Liver (tissue), 9 donors: Measurements from ENCODE around the gene TMEM233. TPM values are rescaled to one million over a fixed set of nuclear protein-coding genes. Genes with fewer than 3 reads are reported as not detected.
A peak's percentile ranks its signal among the peaks of the same experiment; 100 is the strongest.

Source experiments
- DNase-seq: peaks from one replicate; pipeline ENCODE4 v3.0.0-alpha.2; 2017; ENCODE audit warnings: low spot score
- H3K27ac ChIP-seq, 2 donors: one replicate each; pipeline ENCODE4 v1.7.0; 2013; ENCODE audit warnings: inconsistent platforms in 2 of 2, low read length in 2 of 2, control low read depth in 1 of 2, low read depth in 1 of 2, mild to moderate bottlenecking in 1 of 2
- H3K27me3 ChIP-seq, 4 donors: one replicate each; pipeline versions ENCODE4 v1.6.1 to v1.7.0; 2013; ENCODE audit warnings: low read length in 3 of 4, inconsistent platforms in 1 of 4, mild to moderate bottlenecking in 1 of 4, moderate library complexity in 1 of 4; ENCODE audit not compliant: control insufficient read depth in 4 of 4, insufficient read depth in 4 of 4
- H3K36me3 ChIP-seq, 4 donors: one replicate each; pipeline versions ENCODE4 v1.6.1 to v1.7.0; 2013; ENCODE audit warnings: low read length in 3 of 4, mild to moderate bottlenecking in 3 of 4, low read depth in 1 of 4, moderate library complexity in 1 of 4; ENCODE audit not compliant: control insufficient read depth in 4 of 4, insufficient read depth in 3 of 4
- H3K4me1 ChIP-seq, 4 donors: one replicate each; pipeline versions ENCODE4 v1.6.1 to v1.7.0; 2013; ENCODE audit warnings: low read length in 3 of 4, mild to moderate bottlenecking in 3 of 4, moderate library complexity in 1 of 4; ENCODE audit not compliant: control insufficient read depth in 4 of 4, insufficient read depth in 4 of 4
- H3K4me3 ChIP-seq, 3 donors: one replicate each; pipeline versions ENCODE4 v1.6.1 to v1.7.0; 2013; ENCODE audit warnings: low read length in 3 of 3, control low read depth in 1 of 3, low read depth in 1 of 3, mild to moderate bottlenecking in 1 of 3
- H3K9ac ChIP-seq, 2 donors: one replicate each; pipeline ENCODE4 v1.7.0; 2013; ENCODE audit warnings: low read length in 2 of 2, mild to moderate bottlenecking in 2 of 2, moderate library complexity in 2 of 2, control low read depth in 1 of 2, low read depth in 1 of 2
- H3K9me3 ChIP-seq, 4 donors: one replicate each; pipeline versions ENCODE4 v1.6.1 to v1.7.0; 2013; ENCODE audit warnings: low read length in 3 of 4; ENCODE audit not compliant: control insufficient read depth in 4 of 4
- EGR1 ChIP-seq, 2 donors: IDR thresholded peaks; 2 replicates each; pipeline ENCODE4 v1.6.1; 2016 to 2018; ENCODE audit warnings: antibody characterized with exemption in 2 of 2, low read depth in 2 of 2
- FOXA1 ChIP-seq: IDR thresholded peaks from 2 replicates; pipeline ENCODE4 v1.6.1; 2016; ENCODE audit warnings: antibody characterized with exemption
- GABPA ChIP-seq, 2 donors: IDR thresholded peaks in 1 of 2; conservative IDR thresholded peaks in 1 of 2; 2 replicates each; pipeline ENCODE4 v1.6.1; 2016; ENCODE audit warnings: antibody characterized with exemption in 2 of 2, mild to moderate bottlenecking in 1 of 2, moderate library complexity in 1 of 2
- HNF4A ChIP-seq, 2 donors: conservative IDR thresholded peaks; 2 replicates each; pipeline ENCODE4 v1.6.1; 2016; ENCODE audit warnings: antibody characterized with exemption in 2 of 2, mild to moderate bottlenecking in 2 of 2
- JUND ChIP-seq, 2 donors: IDR thresholded peaks; 2 replicates each; pipeline ENCODE4 v1.6.1; 2016; ENCODE audit warnings: antibody characterized with exemption in 2 of 2
- NR2F2 ChIP-seq: IDR thresholded peaks from 2 replicates; pipeline ENCODE4 v1.6.1; 2016; ENCODE audit warnings: antibody characterized with exemption
- RAD21 ChIP-seq, 2 donors: IDR thresholded peaks; 2 replicates each; pipeline ENCODE4 v1.6.1; 2016; ENCODE audit warnings: antibody characterized with exemption in 2 of 2, mild to moderate bottlenecking in 2 of 2
- RXRA ChIP-seq, 2 donors: IDR thresholded peaks; 2 replicates each; pipeline ENCODE4 v1.6.1; 2017 to 2018; ENCODE audit warnings: antibody characterized with exemption in 2 of 2, mild to moderate bottlenecking in 1 of 2
- SP1 ChIP-seq: IDR thresholded peaks from 2 replicates; pipeline ENCODE4 v1.6.1; 2018; ENCODE audit warnings: antibody characterized with exemption, mild to moderate bottlenecking
- TAF1 ChIP-seq: conservative IDR thresholded peaks from 2 replicates; pipeline ENCODE4 v1.6.1; 2016; ENCODE audit warnings: antibody characterized with exemption, mild to moderate bottlenecking
- YY1 ChIP-seq: IDR thresholded peaks from 2 replicates; pipeline ENCODE4 v1.6.1; 2016; ENCODE audit warnings: antibody characterized with exemption, mild to moderate bottlenecking
- WGBS: extraction: QIAGEN DNeasy Blood & Tissue Kit; methylation state at CpG from one replicate; pipeline ENCODE4 v1.1.7; 2013; 5-methylcytosine and 5-hydroxymethylcytosine counted together
- polyA plus RNA-seq, 2 donors: library from polyadenylated mRNA; stranded (reverse) in 1 of 2; unstranded in 1 of 2; fragments of 200-250 nt in 1 of 2; fragments of >200 nt in 1 of 2; fragmentation: Nextera tagmentation in 1 of 2; extraction: Ambion mirVana in 1 of 2; gene quantifications; one replicate each; pipeline versions ENCODE4 v1.2.1 to v1.2.3, GENCODE V29; 2013 to 2015
- total RNA-seq, 2 donors: library from RNA; depleted of rRNA; stranded (reverse); fragments of >200 nt; gene quantifications; one replicate each; pipeline ENCODE4 v1.2.3, GENCODE V29; 2014
- TF ChIP-seq, protein P1 (sequence below): IDR thresholded peaks from 2 replicates; pipeline ENCODE4 v1.6.1; 2016; ENCODE audit warnings: antibody characterized with exemption
- TF ChIP-seq, protein P2 (sequence below): IDR thresholded peaks from 2 replicates; pipeline ENCODE4 v1.6.1; 2016; ENCODE audit warnings: antibody characterized with exemption
- TF ChIP-seq, protein P3 (sequence below): fragments of 150-350 bp; IDR thresholded peaks from 2 replicates; pipeline ENCODE4 v1.5.1; 2017; ENCODE audit warnings: improper control_type of control experiment, low read depth, low read length; ENCODE audit not compliant: missing input control
- TF ChIP-seq, protein P4 (sequence below): IDR thresholded peaks from 2 replicates; pipeline ENCODE4 v1.6.1; 2016; ENCODE audit warnings: antibody characterized with exemption, mild to moderate bottlenecking
- TF ChIP-seq, protein P5 (sequence below): IDR thresholded peaks from 2 replicates; pipeline ENCODE4 v1.6.1; 2016; ENCODE audit warnings: antibody characterized with exemption
- donor health status: healthy.
- donor health status: healthy.
- donor health status: healthy.
- donor health status: healthy.
- donor health status: healthy.

The TMEM233 gene
- total and polyA plus RNA-seq, 4 donors: 0.05 to 0.17 (median 0.09) TPM

DNA sequence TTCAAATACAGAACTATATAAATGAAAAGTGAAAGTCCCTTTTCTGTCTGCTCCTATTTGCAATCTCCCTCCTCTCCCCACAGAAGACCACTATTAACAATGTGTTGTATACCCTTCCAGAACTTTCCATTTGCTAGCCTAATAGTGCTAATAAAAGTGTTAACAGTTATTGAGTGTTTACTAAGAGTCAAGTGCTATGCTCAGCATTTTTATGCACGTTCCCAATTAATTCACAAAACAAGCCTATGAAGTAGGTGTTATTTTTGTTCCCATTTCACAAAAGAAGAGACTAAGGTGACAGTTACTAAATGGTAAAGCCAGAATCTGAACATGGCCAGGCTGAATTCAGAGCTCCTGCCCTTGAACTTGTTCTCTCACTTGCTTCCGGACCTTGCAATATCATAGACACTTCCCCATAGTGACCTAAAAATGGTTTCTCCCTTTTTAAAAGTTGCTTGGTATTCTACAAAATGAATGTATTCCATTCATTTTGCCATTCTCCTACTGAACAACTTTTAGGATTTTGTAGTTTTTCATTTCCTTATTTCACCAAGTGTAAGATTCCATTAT is 72.7 kb downstream of the TMEM233 start (continued):
- TF ChIP-seq FOXA1 (no peak), YY1 (no peak), SP1 (no peak)

DNA sequence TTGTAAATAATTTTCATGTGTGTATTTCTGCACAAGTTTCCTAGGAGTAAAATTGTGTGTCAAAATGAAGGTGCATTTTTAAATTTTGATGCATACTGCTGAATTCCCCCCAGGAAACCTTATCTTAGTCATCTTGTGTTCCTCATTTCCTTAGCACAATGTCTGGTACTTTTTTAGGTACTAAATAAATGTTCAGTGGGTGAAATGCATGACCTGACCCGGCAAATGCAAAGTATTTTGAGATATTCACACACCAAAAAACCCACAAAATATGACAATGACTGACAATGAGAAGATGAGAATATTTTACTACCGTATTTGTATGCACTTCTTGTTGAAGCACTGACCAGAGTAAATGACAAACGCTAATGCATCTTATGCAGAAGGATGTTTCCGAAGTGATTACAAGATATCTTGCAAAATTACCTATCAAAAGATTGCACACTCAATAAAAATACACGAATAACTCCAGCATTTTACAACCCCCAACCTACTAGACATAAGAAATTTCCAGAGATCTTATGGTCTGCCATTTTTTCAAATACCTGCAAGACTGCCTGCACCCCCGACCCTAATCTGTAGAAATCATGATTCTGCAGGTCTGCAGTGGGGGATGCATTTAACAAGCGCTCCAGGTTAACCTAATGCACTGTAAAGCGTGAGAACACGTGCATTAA is 73.5 kb downstream of the TMEM233 start:
- Histone ChIP-seq H3K36me3 (peaks cover 0 to 6% (median under 1%) of the 10 kb centered on the region in 4 donors), H3K4me3 (peak overlapping the region in 2 of 3 donors; percentile 39 to 81), H3K27ac (no peak overlapping the region), H3K27me3 (no peaks in the 10 kb centered on the region), H3K9me3 (no peaks in the 10 kb centered on the region), H3K9ac (no peak overlapping the region), H3K4me1 (peaks cover 4 to 24% (median 16%) of the 10 kb centered on the region in 4 donors)
- no peak for DNase-seq
- TF ChIP-seq YY1 (no peak), HNF4A (conservative IDR thresholded peaks at IDR 0.05) (no peak), JUND (IDR thresholded peaks at IDR 0.05) (no peak), RXRA (IDR thresholded peaks at IDR 0.05) (no peak), EGR1 (IDR thresholded peaks at IDR 0.05; ENCODE audit: low read depth in 2 of 2) (no peak), RAD21 (IDR thresholded peaks at IDR 0.05) (no peak), SP1 (no peak), NR2F2 (no peak)
- TF ChIP-seq, protein P1, sequence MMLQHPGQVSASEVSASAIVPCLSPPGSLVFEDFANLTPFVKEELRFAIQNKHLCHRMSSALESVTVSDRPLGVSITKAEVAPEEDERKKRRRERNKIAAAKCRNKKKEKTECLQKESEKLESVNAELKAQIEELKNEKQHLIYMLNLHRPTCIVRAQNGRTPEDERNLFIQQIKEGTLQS: no peak
- TF ChIP-seq, protein P2, sequence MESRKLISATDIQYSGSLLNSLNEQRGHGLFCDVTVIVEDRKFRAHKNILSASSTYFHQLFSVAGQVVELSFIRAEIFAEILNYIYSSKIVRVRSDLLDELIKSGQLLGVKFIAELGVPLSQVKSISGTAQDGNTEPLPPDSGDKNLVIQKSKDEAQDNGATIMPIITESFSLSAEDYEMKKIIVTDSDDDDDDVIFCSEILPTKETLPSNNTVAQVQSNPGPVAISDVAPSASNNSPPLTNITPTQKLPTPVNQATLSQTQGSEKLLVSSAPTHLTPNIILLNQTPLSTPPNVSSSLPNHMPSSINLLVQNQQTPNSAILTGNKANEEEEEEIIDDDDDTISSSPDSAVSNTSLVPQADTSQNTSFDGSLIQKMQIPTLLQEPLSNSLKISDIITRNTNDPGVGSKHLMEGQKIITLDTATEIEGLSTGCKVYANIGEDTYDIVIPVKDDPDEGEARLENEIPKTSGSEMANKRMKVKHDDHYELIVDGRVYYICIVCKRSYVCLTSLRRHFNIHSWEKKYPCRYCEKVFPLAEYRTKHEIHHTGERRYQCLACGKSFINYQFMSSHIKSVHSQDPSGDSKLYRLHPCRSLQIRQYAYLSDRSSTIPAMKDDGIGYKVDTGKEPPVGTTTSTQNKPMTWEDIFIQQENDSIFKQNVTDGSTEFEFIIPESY: no peak
- WGBS: 22% methylated on average over 9 of the region's 9 CpGs

DNA sequence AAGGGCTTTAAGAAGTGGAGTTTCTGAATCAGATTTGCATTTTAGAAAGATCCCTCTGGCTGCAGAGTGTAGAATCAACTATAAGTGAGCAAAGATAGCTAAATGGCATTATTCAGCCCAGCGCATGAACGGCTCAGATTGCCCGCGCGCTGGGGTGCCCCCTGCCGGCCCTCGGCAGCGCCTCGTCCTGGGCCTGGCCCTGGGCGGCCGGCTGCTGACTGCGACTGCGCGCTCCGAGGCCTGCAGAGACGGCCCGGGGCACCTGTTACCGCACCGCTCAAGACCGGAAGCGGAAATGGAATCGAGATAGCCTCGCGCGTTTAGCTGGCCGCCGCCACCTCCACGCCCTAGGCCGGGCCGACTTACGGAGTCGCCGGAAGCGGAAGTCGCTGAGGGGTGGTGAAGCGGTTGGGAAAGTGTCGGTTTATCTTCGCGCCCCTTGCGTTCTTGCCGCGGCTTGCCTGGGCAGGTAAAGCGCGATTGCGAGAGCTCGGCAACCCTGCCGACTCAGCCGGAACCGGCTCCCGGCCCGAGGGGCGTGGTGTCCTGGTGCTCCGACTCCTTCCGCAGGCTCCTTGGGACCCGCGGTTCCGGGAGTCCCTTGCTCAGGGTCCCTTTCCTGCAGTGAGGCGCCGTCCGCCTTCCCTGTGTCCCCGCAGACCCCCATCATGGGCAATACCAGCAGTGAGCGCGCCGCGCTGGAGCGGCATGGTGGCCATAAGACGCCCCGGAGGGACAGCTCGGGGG is 74.2 kb downstream of the TMEM233 start, which contains the start of gene PRKAB1:
PRKAB1 (plus strand) TSS at position 557 of the 747 bp plus-strand sequence; CDS start at position 669, 112 bp downstream.
- H3K4me1 ChIP-seq: peaks cover 4 to 24% (median 16%) of the 10 kb centered on the region in 4 donors
- peak within 1 kb of the TSS; percentile 65 to 88 for H3K27ac ChIP-seq
- DNase-seq: peak; percentile 95
- peak within 1 kb of the TSS; percentile 66 to 84 for H3K9ac ChIP-seq
- under 1% methylated on average over 69 of the region's 69 CpGs for WGBS
- H3K27me3 ChIP-seq: no peaks in the 10 kb centered on the region
- H3K9me3 ChIP-seq: no peaks in the 10 kb centered on the region
- H3K36me3 ChIP-seq: peaks cover 0 to 11% (median 4%) of the 10 kb centered on the region in 4 donors
- peak within 1 kb of the TSS; percentile 81 to 99 (median 92) for H3K4me3 ChIP-seq
- TF ChIP-seq FOXA1 (no peak), RAD21 (IDR thresholded peaks at IDR 0.05) (peak; percentile 64 to 74), JUND (IDR thresholded peaks at IDR 0.05) (peak in 1 of 2 donors; percentile 23), TAF1 (no peak), EGR1 (IDR thresholded peaks at IDR 0.05; ENCODE audit: low read depth in 2 of 2) (peak; percentile 38 to 41), GABPA (IDR thresholded peaks at IDR 0.05 in 1 of 2, conservative IDR thresholded peaks at IDR 0.05 in 1 of 2) (peak; percentile 96 to 99), YY1 (peak; percentile 61), HNF4A (conservative IDR thresholded peaks at IDR 0.05) (peak in 1 of 2 donors; percentile 7)
- TF ChIP-seq, protein P3, sequence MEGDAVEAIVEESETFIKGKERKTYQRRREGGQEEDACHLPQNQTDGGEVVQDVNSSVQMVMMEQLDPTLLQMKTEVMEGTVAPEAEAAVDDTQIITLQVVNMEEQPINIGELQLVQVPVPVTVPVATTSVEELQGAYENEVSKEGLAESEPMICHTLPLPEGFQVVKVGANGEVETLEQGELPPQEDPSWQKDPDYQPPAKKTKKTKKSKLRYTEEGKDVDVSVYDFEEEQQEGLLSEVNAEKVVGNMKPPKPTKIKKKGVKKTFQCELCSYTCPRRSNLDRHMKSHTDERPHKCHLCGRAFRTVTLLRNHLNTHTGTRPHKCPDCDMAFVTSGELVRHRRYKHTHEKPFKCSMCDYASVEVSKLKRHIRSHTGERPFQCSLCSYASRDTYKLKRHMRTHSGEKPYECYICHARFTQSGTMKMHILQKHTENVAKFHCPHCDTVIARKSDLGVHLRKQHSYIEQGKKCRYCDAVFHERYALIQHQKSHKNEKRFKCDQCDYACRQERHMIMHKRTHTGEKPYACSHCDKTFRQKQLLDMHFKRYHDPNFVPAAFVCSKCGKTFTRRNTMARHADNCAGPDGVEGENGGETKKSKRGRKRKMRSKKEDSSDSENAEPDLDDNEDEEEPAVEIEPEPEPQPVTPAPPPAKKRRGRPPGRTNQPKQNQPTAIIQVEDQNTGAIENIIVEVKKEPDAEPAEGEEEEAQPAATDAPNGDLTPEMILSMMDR: peak; percentile 90
- TF ChIP-seq, protein P1: no peak
- TF ChIP-seq, protein P4, sequence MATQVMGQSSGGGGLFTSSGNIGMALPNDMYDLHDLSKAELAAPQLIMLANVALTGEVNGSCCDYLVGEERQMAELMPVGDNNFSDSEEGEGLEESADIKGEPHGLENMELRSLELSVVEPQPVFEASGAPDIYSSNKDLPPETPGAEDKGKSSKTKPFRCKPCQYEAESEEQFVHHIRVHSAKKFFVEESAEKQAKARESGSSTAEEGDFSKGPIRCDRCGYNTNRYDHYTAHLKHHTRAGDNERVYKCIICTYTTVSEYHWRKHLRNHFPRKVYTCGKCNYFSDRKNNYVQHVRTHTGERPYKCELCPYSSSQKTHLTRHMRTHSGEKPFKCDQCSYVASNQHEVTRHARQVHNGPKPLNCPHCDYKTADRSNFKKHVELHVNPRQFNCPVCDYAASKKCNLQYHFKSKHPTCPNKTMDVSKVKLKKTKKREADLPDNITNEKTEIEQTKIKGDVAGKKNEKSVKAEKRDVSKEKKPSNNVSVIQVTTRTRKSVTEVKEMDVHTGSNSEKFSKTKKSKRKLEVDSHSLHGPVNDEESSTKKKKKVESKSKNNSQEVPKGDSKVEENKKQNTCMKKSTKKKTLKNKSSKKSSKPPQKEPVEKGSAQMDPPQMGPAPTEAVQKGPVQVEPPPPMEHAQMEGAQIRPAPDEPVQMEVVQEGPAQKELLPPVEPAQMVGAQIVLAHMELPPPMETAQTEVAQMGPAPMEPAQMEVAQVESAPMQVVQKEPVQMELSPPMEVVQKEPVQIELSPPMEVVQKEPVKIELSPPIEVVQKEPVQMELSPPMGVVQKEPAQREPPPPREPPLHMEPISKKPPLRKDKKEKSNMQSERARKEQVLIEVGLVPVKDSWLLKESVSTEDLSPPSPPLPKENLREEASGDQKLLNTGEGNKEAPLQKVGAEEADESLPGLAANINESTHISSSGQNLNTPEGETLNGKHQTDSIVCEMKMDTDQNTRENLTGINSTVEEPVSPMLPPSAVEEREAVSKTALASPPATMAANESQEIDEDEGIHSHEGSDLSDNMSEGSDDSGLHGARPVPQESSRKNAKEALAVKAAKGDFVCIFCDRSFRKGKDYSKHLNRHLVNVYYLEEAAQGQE: peak; percentile 40
- TF ChIP-seq, protein P5, sequence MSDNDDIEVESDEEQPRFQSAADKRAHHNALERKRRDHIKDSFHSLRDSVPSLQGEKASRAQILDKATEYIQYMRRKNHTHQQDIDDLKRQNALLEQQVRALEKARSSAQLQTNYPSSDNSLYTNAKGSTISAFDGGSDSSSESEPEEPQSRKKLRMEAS: peak; percentile 86
- TF ChIP-seq, protein P2: peak; percentile 90
